GM19468 (cell line): ENCODE data around the gene THSD4.

ENCODE experiments used
- ATAC-seq: cut with Tn5 transposase; IDR thresholded peaks from one replicate; pipeline ENCODE4 v1.9.1; 2021; ENCODE audit warnings: mild to moderate bottlenecking, moderate library complexity, moderate number of reproducible peaks; ENCODE audit not compliant: unreplicated experiment; ENCODE audit errors: extremely low read depth

Gene THSD4

GRCh38 chr15:71577071-71577470 is 461.8 kb downstream of the THSD4 start:
- ATAC-seq: no peak

DNA sequence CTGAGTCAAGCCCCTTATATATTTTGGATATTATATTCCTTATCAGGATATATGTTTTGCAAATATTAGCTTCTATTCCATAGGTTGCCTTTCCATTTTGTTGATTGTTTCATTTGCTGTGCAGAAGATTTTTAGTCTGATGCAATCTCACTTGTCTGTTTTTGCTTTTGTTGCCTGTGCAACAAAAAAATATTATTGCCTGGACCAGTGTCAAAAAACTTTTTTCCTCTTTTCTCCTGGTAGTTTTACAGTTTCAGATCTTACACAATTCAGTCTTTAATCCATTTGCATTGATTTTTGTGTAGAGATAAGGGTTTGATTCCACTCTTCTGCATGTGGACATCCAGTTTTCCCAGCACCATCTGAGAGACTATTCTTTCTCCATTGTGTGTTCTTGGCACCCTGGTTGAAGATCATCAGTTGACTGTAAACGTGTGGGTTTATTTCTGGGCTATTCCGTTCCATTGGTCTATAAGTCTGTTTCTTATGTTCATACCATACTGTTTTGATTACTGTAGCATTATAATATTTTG is 466.2 kb downstream of the THSD4 start:
- no peak for ATAC-seq

- ATAC-seq: no peak
Observed at GRCh38 chr15:71585159-71585558, 469.9 kb downstream of the THSD4 start.

- ATAC-seq: no peak
Observed at GRCh38 chr15:71586463-71586862, 471.2 kb downstream of the THSD4 start.

- no peak for ATAC-seq
Observed at GRCh38 chr15:71588746-71589145, 473.5 kb downstream of the THSD4 start.

- no peak for ATAC-seq
Observed at GRCh38 chr15:71591057-71591456, 475.8 kb downstream of the THSD4 start.

DNA sequence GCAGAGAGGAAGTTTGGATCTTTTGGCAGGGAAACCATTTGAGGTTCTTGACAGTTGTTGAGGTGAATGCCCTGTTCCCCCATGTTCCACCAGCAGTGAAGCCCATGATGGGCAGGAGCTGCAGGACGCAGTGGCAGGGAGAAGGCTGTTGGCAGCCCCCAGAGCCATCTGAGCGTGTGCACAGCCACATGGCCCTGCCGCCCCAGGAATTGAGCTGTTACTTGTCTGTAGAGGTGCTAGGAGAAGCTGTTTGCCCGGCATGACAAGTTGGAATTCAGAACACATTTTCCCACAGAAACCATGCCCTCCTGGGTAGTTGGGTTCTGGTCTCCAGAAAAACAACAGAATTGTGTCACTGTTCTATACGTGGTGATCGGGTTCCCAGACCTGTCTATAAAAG is 476.9 kb downstream of the THSD4 start:
- no peak for ATAC-seq

DNA sequence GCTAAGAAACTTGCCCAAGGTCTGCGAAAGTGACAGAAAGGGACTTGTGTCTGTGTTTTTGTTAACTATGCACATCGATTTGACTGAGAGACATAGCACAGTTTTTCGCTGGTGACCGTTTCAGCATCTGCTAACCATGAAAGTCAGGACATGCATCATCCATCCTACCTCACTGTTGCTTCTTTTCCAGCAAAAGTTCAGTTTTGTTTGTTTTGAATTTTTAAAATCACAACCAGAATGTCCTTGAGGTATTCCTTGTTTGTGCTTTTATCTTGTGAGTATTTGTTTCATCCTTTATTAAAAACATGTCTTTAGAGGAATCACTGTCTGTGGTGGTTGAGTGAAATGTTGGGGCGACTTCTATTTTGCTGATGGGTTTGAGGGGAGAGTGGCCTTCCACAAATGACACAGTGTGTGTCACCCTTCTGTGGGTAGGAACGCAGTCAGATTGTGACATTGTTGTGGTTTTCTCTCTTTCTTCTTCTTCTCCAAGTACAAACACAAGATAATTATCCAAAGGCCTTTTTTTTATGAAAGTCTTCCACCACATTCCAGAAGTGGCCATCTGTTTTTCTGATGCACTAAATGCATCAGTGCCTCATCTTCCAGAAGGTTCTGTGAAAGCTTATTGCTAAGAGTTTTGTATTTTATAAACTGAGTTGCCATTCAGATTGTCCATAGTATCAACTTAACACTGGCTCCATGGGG is 480.7 kb downstream of the THSD4 start:
- ATAC-seq: no peak

DNA sequence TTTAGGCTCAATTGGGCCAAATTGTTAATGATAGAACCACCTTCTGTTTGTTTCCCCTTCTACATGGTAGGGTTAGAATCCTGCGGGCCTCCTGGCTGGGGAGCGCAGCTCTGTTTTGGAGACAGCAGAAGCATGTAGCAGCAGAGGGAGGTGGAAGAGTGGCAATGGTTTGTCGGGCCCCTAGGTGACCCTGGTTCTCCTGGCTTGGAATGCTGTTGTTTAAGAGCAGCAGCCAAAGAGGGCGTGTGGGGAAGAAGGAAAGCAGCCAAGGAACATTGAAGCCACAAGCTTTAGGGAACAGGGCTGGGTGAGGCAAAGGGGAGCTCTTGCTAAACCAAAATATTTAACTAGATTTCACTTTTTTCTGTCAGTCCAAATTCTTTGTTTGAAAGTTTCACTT is 481.4 kb downstream of the THSD4 start:
- ATAC-seq: no peak

DNA sequence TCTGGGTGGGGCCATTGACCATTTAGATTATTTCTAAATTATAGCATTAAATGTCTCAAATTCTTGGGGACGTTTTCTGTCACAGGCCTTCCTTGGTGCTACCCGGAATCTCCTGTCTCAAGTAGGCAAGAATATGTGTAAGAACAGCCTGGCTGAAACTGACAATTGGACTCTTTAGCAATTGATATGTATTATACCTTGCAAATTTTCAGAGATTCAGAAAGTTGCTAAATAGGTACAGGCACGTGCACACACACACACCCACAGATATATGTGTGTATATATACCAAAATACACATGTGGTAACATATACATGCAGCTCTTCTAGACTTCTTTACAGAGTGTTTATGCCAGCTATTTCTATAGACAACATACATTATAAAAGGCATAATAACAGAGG is 481.9 kb downstream of the THSD4 start:
- ATAC-seq: no peak

GRCh38 chr15:71597637-71598036 is 482.4 kb downstream of the THSD4 start:
- no peak for ATAC-seq

DNA sequence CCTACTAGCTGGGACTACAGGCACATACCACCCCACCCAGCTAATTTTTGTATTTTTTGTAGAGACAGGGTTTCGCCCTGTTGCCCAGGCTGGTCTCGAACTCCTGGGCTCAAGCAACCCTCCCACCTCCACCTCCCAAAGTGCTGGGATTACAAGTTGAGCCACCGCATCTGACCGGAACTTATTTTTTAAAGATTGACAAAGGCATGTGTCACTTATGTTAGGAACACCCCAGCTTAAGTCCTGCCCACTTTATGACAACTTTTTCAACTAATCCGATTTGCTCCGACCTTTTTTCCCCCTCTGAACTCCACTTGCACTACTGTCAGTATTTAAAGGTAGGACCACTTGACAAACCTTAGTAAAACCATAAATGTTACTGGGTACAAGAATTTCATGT is 483.5 kb downstream of the THSD4 start:
- ATAC-seq: no peak

- no peak for ATAC-seq
Observed at GRCh38 chr15:71599418-71600151, 484.3 kb downstream of the THSD4 start.

GRCh38 chr15:71600237-71600636 is 485.0 kb downstream of the THSD4 start:
- no peak for ATAC-seq

DNA sequence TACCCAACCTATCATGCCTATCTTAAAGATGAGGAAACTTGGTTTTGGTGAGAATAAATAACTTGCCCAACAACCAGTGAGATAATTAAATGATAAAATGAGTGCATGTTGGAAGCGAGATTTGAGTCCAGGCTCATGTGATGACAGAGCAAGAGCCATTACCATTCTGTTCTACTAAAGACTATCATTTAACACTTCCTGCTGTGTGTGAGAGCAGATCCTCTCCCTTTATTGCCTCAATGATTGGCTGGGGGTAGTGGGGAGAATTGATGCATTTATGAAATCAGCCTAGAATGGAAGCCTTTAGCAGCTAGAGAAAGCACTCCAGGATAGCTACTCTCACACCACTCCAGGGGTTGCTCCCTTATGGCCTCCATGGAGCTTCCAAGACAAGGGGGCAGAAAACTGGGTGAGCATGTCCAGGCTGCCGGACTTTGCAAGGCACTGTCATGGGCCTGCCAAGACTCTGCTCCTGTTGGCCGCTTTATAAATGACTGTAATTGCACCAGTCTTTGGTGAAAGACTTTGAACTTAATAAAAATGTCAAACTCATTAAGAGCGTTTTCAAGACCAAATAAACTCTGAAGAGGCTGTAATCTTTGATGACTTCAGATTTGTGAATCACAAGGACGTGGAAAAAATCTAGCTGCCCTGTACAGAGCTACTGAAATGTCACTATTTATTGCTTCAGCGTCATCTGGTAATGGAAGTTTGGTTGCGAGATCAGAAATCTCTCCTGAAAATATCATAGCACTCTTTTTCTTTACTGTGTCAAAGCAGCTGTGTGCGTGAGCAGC is 486.0 kb downstream of the THSD4 start:
- ATAC-seq: no peak

DNA sequence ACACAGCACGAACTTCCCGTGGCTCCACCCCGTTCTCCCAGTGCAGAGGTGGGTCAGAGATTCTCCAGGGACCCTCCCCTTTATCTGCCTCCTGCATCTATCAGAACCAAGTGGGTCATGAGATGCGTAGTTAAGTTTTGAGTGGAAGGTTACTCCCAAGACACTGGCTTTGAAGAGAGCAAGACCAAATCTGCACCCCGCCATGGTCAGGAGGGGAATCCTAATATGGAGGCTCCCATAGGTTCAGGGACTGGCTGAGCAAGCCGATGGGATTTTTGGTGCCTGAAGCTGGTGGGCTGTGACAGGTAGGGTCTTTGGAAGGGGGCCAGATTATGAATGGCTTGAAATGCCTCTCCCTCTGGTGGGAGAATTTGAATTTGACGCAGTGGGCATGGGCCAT is 488.1 kb downstream of the THSD4 start:
- ATAC-seq: no peak

- no peak for ATAC-seq
Observed at GRCh38 chr15:71607383-71607782, 492.1 kb downstream of the THSD4 start.

DNA sequence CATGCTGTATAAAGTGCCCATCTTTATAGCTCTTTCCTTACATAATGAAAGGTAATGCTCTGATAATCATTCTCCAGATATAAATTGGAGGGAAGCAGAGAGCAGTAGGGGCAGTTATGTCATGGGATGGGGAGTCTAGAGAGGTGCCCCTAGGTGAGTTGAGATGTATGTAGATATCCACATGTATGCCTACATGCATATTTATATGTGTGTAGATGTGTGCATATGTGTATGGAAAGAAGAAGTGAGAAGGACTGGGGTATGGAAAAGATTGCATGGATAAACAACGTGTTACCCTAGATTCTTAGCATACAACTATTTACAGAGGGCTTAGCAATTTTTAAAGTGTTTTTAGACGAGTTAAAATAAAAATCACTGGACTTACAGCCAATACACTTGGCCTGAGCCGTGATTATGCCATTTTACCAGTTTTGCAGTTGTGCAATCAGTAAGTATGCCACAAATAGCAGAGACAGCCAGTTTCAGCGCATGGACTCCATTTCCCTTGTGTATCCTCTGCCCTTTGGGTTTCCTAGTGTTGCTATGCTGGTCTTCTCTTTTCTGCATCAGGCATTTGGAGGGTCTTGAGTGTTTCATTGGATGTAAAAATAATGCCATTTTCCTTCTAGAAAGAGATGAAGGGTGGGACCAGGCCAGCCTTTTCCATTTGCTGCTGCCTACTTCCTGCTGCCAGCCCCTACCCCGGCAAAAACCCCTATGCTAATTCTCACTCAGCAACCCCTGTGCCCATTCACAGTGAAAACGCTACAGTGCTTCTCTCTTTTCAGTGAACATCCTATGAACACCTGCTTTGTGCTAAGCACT is 495.7 kb downstream of the THSD4 start:
- ATAC-seq: no peak

- ATAC-seq: no peak
Observed at GRCh38 chr15:71611553-71612396, 496.5 kb downstream of the THSD4 start.
